Measurements from ENCODE around the gene TMTC4. TPM values are rescaled to one million over a fixed set of nuclear protein-coding genes. Genes with fewer than 3 reads are reported as not detected.

The TMTC4 gene
- total and polyA plus RNA-seq, 2 of the 4 experiments (the other 2 are of a cell fraction) = 8.4 to 14.3 TPM

GRCh38 chr13:100694722-100695508, 20.3 kb upstream of the TMTC4 start:
- DNase-seq = peak; percentile 38
- ChIA-PET CTCF (interaction anchor here (0.6 kb wide), 1 partner anchor 51 kb away, joined by 3 read pairs; no protein-coding TSS in a partner anchor), POLR2A (ENCODE audit: unreplicated experiment) (no interaction called here)
- no peaks in the 10 kb centered on the region for H3K4me1 ChIP-seq (ENCODE audit: control insufficient read depth, insufficient read depth, low read length)
- no peak overlapping the region for H3K4ac ChIP-seq (ENCODE audit: low read depth, low read length)
- no peak for TF ChIP-seq POLR2A (IDR thresholded peaks at IDR 0.05; ENCODE audit: low read depth, low read length)
- peak; percentile 27; the same call in 1 of the 2 replicates for TF ChIP-seq RAD21 (IDR thresholded peaks at IDR 0.05; ENCODE audit: low read length)
- TF ChIP-seq RFX5 (IDR thresholded peaks at IDR 0.05; ENCODE audit: low read depth, low read length) = no peak
- TF ChIP-seq MXI1 (IDR thresholded peaks at IDR 0.05; ENCODE audit: borderline replicate concordance, low read depth, low read length) = no peak
- TF ChIP-seq, protein P1, sequence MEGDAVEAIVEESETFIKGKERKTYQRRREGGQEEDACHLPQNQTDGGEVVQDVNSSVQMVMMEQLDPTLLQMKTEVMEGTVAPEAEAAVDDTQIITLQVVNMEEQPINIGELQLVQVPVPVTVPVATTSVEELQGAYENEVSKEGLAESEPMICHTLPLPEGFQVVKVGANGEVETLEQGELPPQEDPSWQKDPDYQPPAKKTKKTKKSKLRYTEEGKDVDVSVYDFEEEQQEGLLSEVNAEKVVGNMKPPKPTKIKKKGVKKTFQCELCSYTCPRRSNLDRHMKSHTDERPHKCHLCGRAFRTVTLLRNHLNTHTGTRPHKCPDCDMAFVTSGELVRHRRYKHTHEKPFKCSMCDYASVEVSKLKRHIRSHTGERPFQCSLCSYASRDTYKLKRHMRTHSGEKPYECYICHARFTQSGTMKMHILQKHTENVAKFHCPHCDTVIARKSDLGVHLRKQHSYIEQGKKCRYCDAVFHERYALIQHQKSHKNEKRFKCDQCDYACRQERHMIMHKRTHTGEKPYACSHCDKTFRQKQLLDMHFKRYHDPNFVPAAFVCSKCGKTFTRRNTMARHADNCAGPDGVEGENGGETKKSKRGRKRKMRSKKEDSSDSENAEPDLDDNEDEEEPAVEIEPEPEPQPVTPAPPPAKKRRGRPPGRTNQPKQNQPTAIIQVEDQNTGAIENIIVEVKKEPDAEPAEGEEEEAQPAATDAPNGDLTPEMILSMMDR (conservative IDR thresholded peaks at IDR 0.05; ENCODE audit: low read depth, low read length) = peak; percentile 47
- no peak for TF ChIP-seq MAZ (IDR thresholded peaks at IDR 0.05; ENCODE audit: borderline replicate concordance, low read depth, low read length)
- H3K56ac ChIP-seq (ENCODE audit: extremely low read depth, insufficient read depth, low read length) = no peak overlapping the region
- no peak overlapping the region for H2BK5ac ChIP-seq (ENCODE audit: low read depth, low read length, poor library complexity, severe bottlenecking)
- H3K9me1 ChIP-seq (ENCODE audit: insufficient read depth, low read length) = no peaks in the 10 kb centered on the region
- WGBS, 2 experiments (ENCODE audit: extremely low coverage in 2 of 2, insufficient read length in 1 of 2) = 13% methylated on average over 3 of the region's 12 CpGs; no CpG with 5 or more reads in 1 of the 2 experiments
- no peak overlapping the region for H3K18ac ChIP-seq (ENCODE audit: low read depth, low read length)
- in situ Hi-C loops (cut with MboI; ENCODE audit: low sequenced_read_pairs) (no loop called here), dilution Hi-C loops (cut with HindIII; ENCODE audit: low sequenced_read_pairs, unreplicated experiment) (no loop called here), intact Hi-C loops (cut with micrococcal nuclease) (no loop called here)
- H3K27ac ChIP-seq (ENCODE audit: insufficient read depth, low read length) = no peak overlapping the region
- no peak overlapping the region for H3K9ac ChIP-seq (ENCODE audit: low read depth, low read length)
- H4K5ac ChIP-seq (ENCODE audit: low read depth, low read length) = no peak overlapping the region
- no peak overlapping the region for H2BK20ac ChIP-seq (ENCODE audit: low read depth, low read length)
- H4K8ac ChIP-seq (ENCODE audit: low read depth in 2 of 2, low read length in 2 of 2) = no peak overlapping the region
- H2AK9ac ChIP-seq (replicated peaks; ENCODE audit: low read depth, low read length, poor library complexity) = no peak overlapping the region
- no peaks in the 10 kb centered on the region for H3K36me3 ChIP-seq (ENCODE audit: control insufficient read depth, insufficient read depth, low read length)
- H3K4me2 ChIP-seq (ENCODE audit: low read depth, low read length) = no peak overlapping the region; the same call in 1 of the 2 replicates
- H2BK120ac ChIP-seq (ENCODE audit: low read depth, low read length) = no peak overlapping the region
- H3K27me3 ChIP-seq (ENCODE audit: control insufficient read depth, insufficient read depth, low read length) = no peaks in the 10 kb centered on the region
- H2AFZ ChIP-seq (replicated peaks; ENCODE audit: low read length, poor library complexity) = peak overlapping the region; percentile 82
- no peak overlapping the region for H3K14ac ChIP-seq (replicated peaks; ENCODE audit: low read depth, low read length)
- BruUV-seq (replicated peaks) = no TSS peak
- H3K23ac ChIP-seq (ENCODE audit: low read depth, low read length) = no peak overlapping the region
- no peak overlapping the region for H4K91ac ChIP-seq (ENCODE audit: insufficient read depth, low read depth, low read length)
- no peak overlapping the region for H2BK15ac ChIP-seq (ENCODE audit: low read depth, low read length)
- ATAC-seq (ENCODE audit: low read depth) = peak; percentile 97
- no peak overlapping the region for H3K4me3 ChIP-seq (ENCODE audit: insufficient read depth, low read depth, low read length)
- no peaks in the 10 kb centered on the region for H3K79me1 ChIP-seq (ENCODE audit: low read depth in 1 of 2, low read length in 2 of 2)
- H3K9me3 ChIP-seq (ENCODE audit: control insufficient read depth, insufficient read depth, low read length) = 0 out of 2 replicates have a peak, but pooled peaks cover 4% of the 10 kb centered on the region
- H2AK5ac ChIP-seq (ENCODE audit: low read depth, low read length) = no peak overlapping the region
- H4K20me1 ChIP-seq (ENCODE audit: insufficient read depth, low read length) = no peaks in the 10 kb centered on the region

All from IMR-90 (cell line).